H9 (cell line): ENCODE measurements around the gene NEUROD6. TPM values are rescaled to one million over a fixed set of nuclear protein-coding genes. Genes with fewer than 3 reads are reported as not detected.

ENCODE experiments used
- DNase-seq: peaks from one replicate; pipeline ENCODE4 v3.0.0-alpha.2; 2017
- H2AFZ ChIP-seq: one replicate; pipeline ENCODE4 v1.6.1; 2013; ENCODE audit warnings: mild to moderate bottlenecking, low read length, control low read depth, moderate library complexity
- H2AK5ac ChIP-seq: 2 replicates; pipeline ENCODE4 v1.6.1; 2013; ENCODE audit warnings: low read length, control low read depth, mixed read lengths; ENCODE audit not compliant: insufficient read length
- H2BK120ac ChIP-seq: one replicate; pipeline ENCODE4 v1.6.1; 2013; ENCODE audit warnings: low read depth, mild to moderate bottlenecking, low read length, control low read depth, inconsistent platforms; ENCODE audit not compliant: poor library complexity, severe bottlenecking
- H2BK12ac ChIP-seq: 2 replicates; pipeline ENCODE4 v1.6.1; 2013; ENCODE audit warnings: low read length, control low read depth, mixed read lengths, low read depth; ENCODE audit not compliant: insufficient read length
- H2BK15ac ChIP-seq: 2 replicates; pipeline ENCODE4 v1.6.1; 2013; ENCODE audit warnings: low read depth, low read length, control low read depth
- H2BK20ac ChIP-seq: one replicate; pipeline ENCODE4 v1.6.1; 2013; ENCODE audit warnings: low read depth, mild to moderate bottlenecking, low read length, control low read depth, inconsistent platforms; ENCODE audit not compliant: poor library complexity, severe bottlenecking
- H2BK5ac ChIP-seq: 2 replicates; pipeline ENCODE4 v1.6.1; 2013; ENCODE audit warnings: low read length, control low read depth, mixed read lengths; ENCODE audit not compliant: insufficient read length
- H3K14ac ChIP-seq: 2 replicates; pipeline ENCODE4 v1.6.1; 2013; ENCODE audit warnings: low read length, control low read depth; ENCODE audit not compliant: insufficient read depth
- H3K18ac ChIP-seq: 2 replicates; pipeline ENCODE4 v1.6.1; 2013; ENCODE audit warnings: low read depth, mild to moderate bottlenecking, mixed read lengths, low read length, control low read depth; ENCODE audit not compliant: insufficient read length
- H3K23ac ChIP-seq: 2 replicates; pipeline ENCODE4 v1.6.1; 2013; ENCODE audit warnings: low read length, control low read depth, mixed read lengths, low read depth; ENCODE audit not compliant: insufficient read length
- H3K23me2 ChIP-seq: 2 replicates; pipeline ENCODE4 v1.6.1; 2013; ENCODE audit warnings: low read depth, mild to moderate bottlenecking, mixed read lengths, low read length, control low read depth; ENCODE audit not compliant: insufficient read length, poor library complexity, severe bottlenecking
- H3K27ac ChIP-seq: 2 replicates; pipeline ENCODE4 v1.5.1; 2013; ENCODE audit warnings: low read length, control low read depth, mixed read lengths, low read depth; ENCODE audit not compliant: insufficient read length
- H3K27me3 ChIP-seq: 2 replicates; pipeline ENCODE4 v1.6.1; 2013; ENCODE audit warnings: low read length, control low read depth, inconsistent platforms; ENCODE audit not compliant: insufficient read depth
- H3K4ac ChIP-seq: 2 replicates; pipeline ENCODE4 v1.6.1; 2013; ENCODE audit warnings: low read depth, mild to moderate bottlenecking, control low read depth, inconsistent platforms, low read length, moderate library complexity
- H3K4me1 ChIP-seq: 2 replicates; pipeline ENCODE4 v1.6.1; 2013; ENCODE audit warnings: low read length, control low read depth, inconsistent platforms; ENCODE audit not compliant: insufficient read depth
- H3K4me2 ChIP-seq: 2 replicates; pipeline ENCODE4 v1.6.1; 2013; ENCODE audit warnings: low read length, control low read depth, mixed read lengths; ENCODE audit not compliant: insufficient read length, insufficient read depth
- H3K56ac ChIP-seq: 2 replicates; pipeline ENCODE4 v1.6.1; 2013; ENCODE audit warnings: low read depth, mild to moderate bottlenecking, mixed read lengths, low read length, control low read depth; ENCODE audit not compliant: insufficient read length
- H3K79me1 ChIP-seq: 2 replicates; pipeline ENCODE4 v1.6.1; 2013; ENCODE audit warnings: low read depth, mild to moderate bottlenecking, moderate library complexity, low read length, control low read depth, inconsistent platforms; ENCODE audit not compliant: insufficient read depth, poor library complexity, severe bottlenecking
- H3K79me2 ChIP-seq: 2 replicates; pipeline ENCODE4 v1.6.1; 2013; ENCODE audit warnings: low read length, control low read depth, inconsistent platforms; ENCODE audit not compliant: insufficient read depth
- H3K9ac ChIP-seq: 2 replicates; pipeline ENCODE4 v1.6.1; 2013; ENCODE audit warnings: low read length, control low read depth, mixed read lengths; ENCODE audit not compliant: insufficient read length; ENCODE audit errors: extremely low read depth
- H3K9me3 ChIP-seq: one replicate; pipeline ENCODE4 v1.6.1; 2013; ENCODE audit warnings: low read depth, low read length, inconsistent platforms; ENCODE audit not compliant: control insufficient read depth
- H3T11ph ChIP-seq: one replicate; pipeline ENCODE4 v1.6.1; 2013; ENCODE audit warnings: mild to moderate bottlenecking, low read length, control low read depth, inconsistent platforms
- H4K20me1 ChIP-seq: one replicate; pipeline ENCODE4 v1.6.1; 2013; ENCODE audit not compliant: control insufficient read depth, insufficient read length, insufficient read depth
- H4K5ac ChIP-seq: 2 replicates; pipeline ENCODE4 v1.6.1; 2013; ENCODE audit warnings: low read depth, mild to moderate bottlenecking, mixed read lengths, low read length, control low read depth; ENCODE audit not compliant: insufficient read length
- H4K8ac ChIP-seq: replicated peaks from 2 replicates; pipeline ENCODE4 v1.6.1; 2013; ENCODE audit warnings: low read length, control low read depth, mixed read lengths, low read depth; ENCODE audit not compliant: insufficient read length
- H4K91ac ChIP-seq: 2 replicates; pipeline ENCODE4 v1.6.1; 2013; ENCODE audit warnings: low read depth, mild to moderate bottlenecking, moderate library complexity, mixed read lengths, low read length, control low read depth; ENCODE audit not compliant: insufficient read length
- H3K27ac Mint-ChIP-seq, 3 experiments: 2 replicates in 2 of 3; 3 replicates in 1 of 3; pipeline ENCODE4 v1.8.0; 2020 to 2021; ENCODE audit warnings: mixed read lengths in 3 of 3, mild to moderate bottlenecking in 1 of 3, moderate library complexity in 1 of 3
- H3K27me3 Mint-ChIP-seq: 2 replicates; pipeline ENCODE4 v1.8.0; 2021; ENCODE audit warnings: low read depth, mild to moderate bottlenecking, moderate library complexity, mixed read lengths
- H3K36me3 Mint-ChIP-seq, 3 experiments: 2 replicates in 2 of 3; 3 replicates in 1 of 3; pipeline ENCODE4 v1.8.0; 2020 to 2021; ENCODE audit warnings: low read depth in 3 of 3, mixed read lengths in 3 of 3; ENCODE audit not compliant: insufficient read depth in 1 of 3
- H3K4me1 Mint-ChIP-seq, 2 experiments: 2 replicates each; pipeline ENCODE4 v1.8.0; 2020; ENCODE audit warnings: mixed read lengths in 2 of 2
- H3K4me3 Mint-ChIP-seq, 2 experiments: 2 replicates in 1 of 2; 3 replicates in 1 of 2; pipeline ENCODE4 v1.8.0; 2020 to 2021; ENCODE audit warnings: mild to moderate bottlenecking in 2 of 2, mixed read lengths in 2 of 2, moderate library complexity in 1 of 2
- H3K9me3 Mint-ChIP-seq, 2 experiments: 2 replicates in 1 of 2; 3 replicates in 1 of 2; pipeline ENCODE4 v1.8.0; 2020; ENCODE audit warnings: mild to moderate bottlenecking in 2 of 2, mixed read lengths in 2 of 2, moderate library complexity in 1 of 2
- CTCF ChIP-seq: fragments of 200-600 bp; sonication (generic); conservative IDR thresholded peaks from 3 replicates; pipeline ENCODE4 v1.8.0; 2021; ENCODE audit warnings: antibody characterized with exemption, mild to moderate bottlenecking
- WGBS: extraction: QIAGEN DNeasy Blood & Tissue Kit; methylation state at CpG from one replicate; pipeline ENCODE4 v1.1.7; 2013; ENCODE audit warnings: missing lambda C conversion rate, low lambda C conversion rate, mixed read lengths; ENCODE audit not compliant: insufficient read length; ENCODE audit errors: extremely low coverage; 5-methylcytosine and 5-hydroxymethylcytosine counted together
- total RNA-seq: library from RNA; stranded (reverse); gene quantifications from 2 replicates; pipeline ENCODE4 v1.2.1, GENCODE V29; 2021

NEUROD6 gene
- total RNA-seq, 1 experiment from 2014 or later: not detected

- Histone ChIP-seq H3T11ph (no peak overlapping the region), H2AFZ (no peak overlapping the region), H4K8ac (no peak overlapping the region), H3K4me1 (no peaks in the 10 kb centered on the region), H2BK5ac (no peak overlapping the region), H3K14ac (no peak overlapping the region), H3K23me2 (no peaks in the 10 kb centered on the region), H3K9me3 (no peaks in the 10 kb centered on the region), H3K27me3 (peaks cover 2% of the 10 kb centered on the region; the same call in 1 of the 2 replicates), H3K18ac (no peak overlapping the region), H2BK20ac (no peak overlapping the region), H3K79me1 (no peaks in the 10 kb centered on the region), H3K23ac (no peak overlapping the region), H3K27ac (no peak overlapping the region), H3K4me2 (no peak overlapping the region), H2BK12ac (no peak overlapping the region), H3K79me2 (no peaks in the 10 kb centered on the region), H4K20me1 (no peaks in the 10 kb centered on the region), H2BK120ac (no peak overlapping the region), H4K5ac (no peak overlapping the region), H3K56ac (no peak overlapping the region), H4K91ac (no peak overlapping the region), H2BK15ac (no peak overlapping the region), H3K9ac (no peak overlapping the region), H3K4ac (no peak overlapping the region), H2AK5ac (no peak overlapping the region)
- no peak for TF ChIP-seq CTCF
- no CpG with 5 or more reads among the region's 2 CpGs for WGBS
- no peaks in the 10 kb centered on the region; a peak in 1 of 7 replicates for H3K36me3 Mint-ChIP-seq
- no peaks in the 10 kb centered on the region for H3K4me1 Mint-ChIP-seq
- H3K9me3 Mint-ChIP-seq: no peaks in the 10 kb centered on the region
- peaks cover 47% of the 10 kb centered on the region for H3K27me3 Mint-ChIP-seq
- H3K4me3 Mint-ChIP-seq: no peak overlapping the region
- DNase-seq: no peak
- no peak overlapping the region for H3K27ac Mint-ChIP-seq
Measured at GRCh38 chr7:31333291-31333690, 7.2 kb downstream of the NEUROD6 start.
